Cardiac fibroblast (primary cell): ENCODE measurements around the gene IL1RL1.
A peak's percentile ranks its signal among the peaks of the same experiment; 100 is the strongest.

Experiments used
- DNase-seq, 2 donors: peaks; one replicate each; pipeline versions ENCODE4 v3.0.0 to v3.0.0-alpha.2; 2010; ENCODE audit warnings: low read depth in 2 of 2
- H3K4me3 ChIP-seq, 2 donors: replicated peaks in 1 of 2; 1 replicate in 1 of 2; 2 replicates in 1 of 2; pipeline ENCODE4 v1.5.1; 2011; ENCODE audit warnings: low read depth in 2 of 2, low read length in 2 of 2, mild to moderate bottlenecking in 2 of 2, moderate library complexity in 1 of 2
- TF ChIP-seq, protein P1 (sequence below): IDR thresholded peaks from one replicate; pipeline ENCODE4 v1.5.1; 2011; ENCODE audit warnings: low read depth, mild to moderate bottlenecking, low read length, inconsistent platforms

Gene IL1RL1

DNA sequence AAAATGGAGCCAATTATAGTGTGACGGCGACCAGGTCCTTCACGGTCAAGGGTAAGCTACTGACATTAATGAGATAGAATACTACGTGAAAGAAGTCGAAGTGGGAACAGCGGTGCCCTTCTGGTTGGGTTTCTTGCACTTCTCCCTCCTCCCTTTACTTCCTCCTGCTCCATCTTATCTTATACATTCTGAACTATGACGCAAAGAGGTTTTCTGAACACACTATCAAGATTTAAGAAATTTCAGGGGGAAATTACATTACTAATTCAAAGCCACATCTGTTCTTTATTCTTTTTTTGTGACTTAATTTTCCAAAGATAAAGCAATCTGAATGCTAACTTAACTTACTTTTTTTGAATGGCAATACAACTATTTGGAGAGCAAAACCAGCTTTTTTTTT lies 29.4 kb downstream of the IL1RL1 start:
- no peak overlapping the region for H3K4me3 ChIP-seq
- peak in 1 of 2 donors; percentile 47 for DNase-seq
- TF ChIP-seq, protein P1, sequence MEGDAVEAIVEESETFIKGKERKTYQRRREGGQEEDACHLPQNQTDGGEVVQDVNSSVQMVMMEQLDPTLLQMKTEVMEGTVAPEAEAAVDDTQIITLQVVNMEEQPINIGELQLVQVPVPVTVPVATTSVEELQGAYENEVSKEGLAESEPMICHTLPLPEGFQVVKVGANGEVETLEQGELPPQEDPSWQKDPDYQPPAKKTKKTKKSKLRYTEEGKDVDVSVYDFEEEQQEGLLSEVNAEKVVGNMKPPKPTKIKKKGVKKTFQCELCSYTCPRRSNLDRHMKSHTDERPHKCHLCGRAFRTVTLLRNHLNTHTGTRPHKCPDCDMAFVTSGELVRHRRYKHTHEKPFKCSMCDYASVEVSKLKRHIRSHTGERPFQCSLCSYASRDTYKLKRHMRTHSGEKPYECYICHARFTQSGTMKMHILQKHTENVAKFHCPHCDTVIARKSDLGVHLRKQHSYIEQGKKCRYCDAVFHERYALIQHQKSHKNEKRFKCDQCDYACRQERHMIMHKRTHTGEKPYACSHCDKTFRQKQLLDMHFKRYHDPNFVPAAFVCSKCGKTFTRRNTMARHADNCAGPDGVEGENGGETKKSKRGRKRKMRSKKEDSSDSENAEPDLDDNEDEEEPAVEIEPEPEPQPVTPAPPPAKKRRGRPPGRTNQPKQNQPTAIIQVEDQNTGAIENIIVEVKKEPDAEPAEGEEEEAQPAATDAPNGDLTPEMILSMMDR, result no peak

GRCh38 chr2:102342888-102343287 lies 31.5 kb downstream of the IL1RL1 start:
- peak; percentile 40 to 55 for DNase-seq
- TF ChIP-seq, protein P1, result peak; percentile 41
- H3K4me3 ChIP-seq, result no peak overlapping the region

GRCh38 chr2:102344397-102344796 lies 33.0 kb downstream of the IL1RL1 start:
- no peak for DNase-seq
- no peak overlapping the region for H3K4me3 ChIP-seq
- TF ChIP-seq, protein P1, result no peak

DNA sequence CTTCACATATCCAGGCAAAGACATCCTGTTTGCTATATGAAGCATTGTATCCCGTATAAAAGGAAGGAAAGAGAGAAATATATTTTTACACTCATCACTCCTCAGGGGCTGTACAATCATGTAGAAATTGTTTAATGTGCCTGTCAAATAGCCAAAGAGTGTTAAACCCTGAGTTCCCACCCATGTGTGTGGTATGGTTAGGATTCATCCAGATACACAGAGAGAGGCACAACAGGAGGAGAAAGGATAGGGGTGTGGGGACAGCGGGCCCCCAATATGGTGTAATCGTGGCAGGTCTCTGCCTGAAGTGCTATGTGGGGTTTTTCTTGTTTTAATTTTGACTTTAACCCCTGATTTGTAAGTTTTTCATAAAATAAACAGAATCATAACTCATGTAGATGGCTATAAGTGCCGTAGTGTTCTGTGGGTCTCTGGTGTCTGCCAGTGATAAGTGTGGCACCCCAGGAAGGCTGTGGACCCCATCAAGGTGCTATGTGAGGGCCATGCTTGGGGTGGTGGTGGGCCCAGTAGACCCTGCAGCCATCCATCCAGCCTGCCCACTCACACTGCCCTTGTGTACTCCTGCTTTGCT lies 34.1 kb downstream of the IL1RL1 start:
- TF ChIP-seq, protein P1, result no peak
- no peak overlapping the region for H3K4me3 ChIP-seq
- DNase-seq, result no peak

DNA sequence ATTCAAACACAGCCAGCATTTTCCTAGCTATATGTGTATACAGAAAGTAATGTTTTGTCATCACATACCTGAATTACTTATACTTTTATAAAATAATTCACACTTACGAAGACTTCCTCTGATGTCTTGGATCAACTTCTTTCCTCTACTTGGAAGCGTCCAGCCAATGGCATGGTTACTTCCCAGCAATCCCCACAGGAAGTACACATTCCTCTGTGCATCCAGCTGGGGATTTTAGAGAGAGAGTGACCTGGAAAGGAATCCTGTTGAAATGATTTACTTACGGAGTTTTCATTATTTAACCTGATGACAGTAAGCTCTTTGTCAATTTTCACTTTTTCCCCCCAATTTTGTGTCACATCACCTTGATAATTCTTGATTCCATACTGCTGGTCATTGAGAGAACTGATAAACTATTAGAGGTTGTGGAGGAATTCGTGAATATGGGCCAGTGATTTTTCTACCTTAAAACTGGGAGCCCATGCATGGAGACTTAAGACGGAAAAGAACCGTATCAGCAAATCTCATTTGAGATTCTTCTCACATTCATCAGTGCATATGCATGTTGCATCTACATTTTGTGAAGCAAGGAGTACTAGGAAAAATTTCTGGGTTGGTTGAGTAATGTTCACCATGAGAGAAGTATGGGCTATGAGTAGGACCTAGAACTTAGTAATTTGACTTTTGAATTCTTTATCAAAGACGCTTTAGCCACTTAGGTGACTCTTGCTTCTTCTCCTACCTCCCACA lies 35.2 kb downstream of the IL1RL1 start:
- DNase-seq, result no peak
- H3K4me3 ChIP-seq, result no peak overlapping the region
- TF ChIP-seq, protein P1, result no peak

GRCh38 chr2:102350137-102350793 lies 38.9 kb downstream of the IL1RL1 start:
- DNase-seq, result no peak
- no peak overlapping the region for H3K4me3 ChIP-seq
- TF ChIP-seq, protein P1, result no peak
